ENCODE measurements around the gene SEMA5A. TPM values are rescaled to one million over a fixed set of nuclear protein-coding genes. Genes with fewer than 3 reads are reported as not detected.
A peak's percentile ranks its signal among the peaks of the same experiment; 100 is the strongest.

The SEMA5A gene
- polyA plus RNA-seq, 1 donor from 2014 or later: 3.2 TPM

GRCh38 chr5:9361835-9362234 lies 184.0 kb downstream of the SEMA5A start:
- Histone ChIP-seq H3K9ac (ENCODE audit: low read length) (no peak overlapping the region), H3K4me2 (ENCODE audit: low read length) (no peak overlapping the region), H2AFZ (ENCODE audit: low read depth, low read length) (no peak overlapping the region), H3F3A (ENCODE audit: insufficient read depth, low read length, poor library complexity, severe bottlenecking) (no peaks in the 10 kb centered on the region), H3K36me3 (ENCODE audit: insufficient read depth, low read length) (no peaks in the 10 kb centered on the region), H3K9me3 (ENCODE audit: low read length) (no peaks in the 10 kb centered on the region), H4K20me1 (ENCODE audit: insufficient read depth) (no peaks in the 10 kb centered on the region), H3K27me3 (ENCODE audit: insufficient read depth, low read depth, low read length) (no peaks in the 10 kb centered on the region), H3K4me3 (ENCODE audit: low read length) (no peak overlapping the region), H3K79me2 (replicated peaks; ENCODE audit: insufficient read depth, low read length) (no peaks in the 10 kb centered on the region), H3K27ac (ENCODE audit: low read length) (no peak overlapping the region), H3K9me2 (ENCODE audit: insufficient read depth, low read length) (no peaks in the 10 kb centered on the region)
- peak; percentile 22 for TF ChIP-seq CTCF (IDR thresholded peaks at IDR 0.05; ENCODE audit: poor library complexity, severe bottlenecking)
- no peak for TF ChIP-seq SMC3 (conservative IDR thresholded peaks at IDR 0.05; ENCODE audit: poor library complexity)

- no peaks in the 10 kb centered on the region for H3K27me3 ChIP-seq (ENCODE audit: insufficient read depth, low read depth, low read length)
- no peaks in the 10 kb centered on the region for H3K9me2 ChIP-seq (ENCODE audit: insufficient read depth, low read length)
- H2AFZ ChIP-seq (ENCODE audit: low read depth, low read length): no peak overlapping the region
- no peak overlapping the region for H3K9ac ChIP-seq (ENCODE audit: low read length)
- no peak for TF ChIP-seq EP300 (conservative IDR thresholded peaks at IDR 0.05; ENCODE audit: poor library complexity, severe bottlenecking)
- peak; percentile 38 for TF ChIP-seq REST (IDR thresholded peaks at IDR 0.05; ENCODE audit: borderline replicate concordance)
- H3F3A ChIP-seq (ENCODE audit: insufficient read depth, low read length, poor library complexity, severe bottlenecking): no peaks in the 10 kb centered on the region
- no peak overlapping the region for H3K27ac ChIP-seq (ENCODE audit: low read length)
- no peaks in the 10 kb centered on the region for H4K20me1 ChIP-seq (ENCODE audit: insufficient read depth)
- H3K9me3 ChIP-seq (ENCODE audit: low read length): no peaks in the 10 kb centered on the region
- H3K36me3 ChIP-seq (ENCODE audit: insufficient read depth, low read length): no peaks in the 10 kb centered on the region
- no peaks in the 10 kb centered on the region for H3K79me2 ChIP-seq (replicated peaks; ENCODE audit: insufficient read depth, low read length)
- no peak overlapping the region for H3K4me3 ChIP-seq (ENCODE audit: low read length)
- H3K4me2 ChIP-seq (ENCODE audit: low read length): no peak overlapping the region
Measured at GRCh38 chr5:9358961-9359685, 186.8 kb downstream of the SEMA5A start.

- no peak overlapping the region for H2AFZ ChIP-seq (ENCODE audit: low read depth, low read length)
- H3K27ac ChIP-seq (ENCODE audit: low read length): no peak overlapping the region
- no peaks in the 10 kb centered on the region for H4K20me1 ChIP-seq (ENCODE audit: insufficient read depth)
- TF ChIP-seq EZH2 (IDR thresholded peaks at IDR 0.05; ENCODE audit: borderline replicate concordance, insufficient read depth, low read length, poor library complexity, severe bottlenecking) (no peak), REST (IDR thresholded peaks at IDR 0.05; ENCODE audit: borderline replicate concordance) (no peak), RAD21 (conservative IDR thresholded peaks at IDR 0.05) (no peak), CTCF (IDR thresholded peaks at IDR 0.05; ENCODE audit: poor library complexity, severe bottlenecking) (no peak), POLR2AphosphoS5 (IDR thresholded peaks at IDR 0.05) (no peak), MXI1 (conservative IDR thresholded peaks at IDR 0.05; ENCODE audit: poor library complexity, severe bottlenecking) (no peak), EP300 (conservative IDR thresholded peaks at IDR 0.05; ENCODE audit: poor library complexity, severe bottlenecking) (no peak), SMC3 (conservative IDR thresholded peaks at IDR 0.05; ENCODE audit: poor library complexity) (no peak), TAF1 (IDR thresholded peaks at IDR 0.05; ENCODE audit: low read depth) (no peak)
- no peak overlapping the region for H3K4me3 ChIP-seq (ENCODE audit: low read length)
- no peaks in the 10 kb centered on the region for H3K9me3 ChIP-seq (ENCODE audit: low read length)
- H3K4me2 ChIP-seq (ENCODE audit: low read length): no peak overlapping the region
- no peaks in the 10 kb centered on the region for H3K79me2 ChIP-seq (replicated peaks; ENCODE audit: insufficient read depth, low read length)
- no peaks in the 10 kb centered on the region for H3K27me3 ChIP-seq (ENCODE audit: insufficient read depth, low read depth, low read length)
- no peaks in the 10 kb centered on the region for H3K36me3 ChIP-seq (ENCODE audit: insufficient read depth, low read length)
- H3K9me2 ChIP-seq (ENCODE audit: insufficient read depth, low read length): no peaks in the 10 kb centered on the region
- no peak overlapping the region for H3K9ac ChIP-seq (ENCODE audit: low read length)
- H3F3A ChIP-seq (ENCODE audit: insufficient read depth, low read length, poor library complexity, severe bottlenecking): no peaks in the 10 kb centered on the region
Measured at GRCh38 chr5:9356351-9356825, 189.5 kb downstream of the SEMA5A start.
